K562 (cell line): ENCODE data around the gene GPR180. TPM values are rescaled to one million over a fixed set of nuclear protein-coding genes. Genes with fewer than 3 reads are reported as not detected.

Experiments
- ATAC-seq: fragments of 200-7000 bp; cut with Tn5 transposase; 3 replicates; pipeline ENCODE4 v1.9.1; 2020; ENCODE audit warnings: moderate library complexity
- BruUV-seq: library from RNA; stranded (reverse); fragments of 400-500 nt; replicated peaks from 2 replicates; lab custom pipeline; 2021; lab: Mats Ljungman, UMichigan
- CTCF ChIA-PET: fragments of 300-600 bp; formaldehyde crosslinking; extraction: SDS; loops from one replicate; lab custom pipeline; 2021; ENCODE audit warnings: low intra/inter-chr PET ratio; lab: Yijun Ruan, JAX
- POLR2A ChIA-PET: fragments of 300-600, 350-650 bp; sonication (Branson Sonifier 250); formaldehyde crosslinking; extraction: SDS; loops from one replicate; lab custom pipeline; 2021; ENCODE audit warnings: antibody characterized with exemption, inconsistent platforms; lab: Yijun Ruan, JAX
- DNase-seq, 4 experiments: peaks; one replicate each; pipeline versions ENCODE4 v3.0.0 to v3.0.0-alpha.2; 2011 to 2018; ENCODE audit warnings: low spot score in 3 of 4, mixed read lengths in 3 of 4; ENCODE audit errors: extremely low read depth in 1 of 4
- FAIRE-seq: peaks from 2 replicates; lab custom pipeline; 2011; peaks lifted over from hg19 to GRCh38; lab: Jason Lieb, UNC
- H2AFZ ChIP-seq: 2 replicates; pipeline ENCODE4 v1.6.0; 2011; ENCODE audit warnings: low read depth, low read length, control low read depth, inconsistent platforms
- H3K27ac ChIP-seq: fragments of 200-600 bp; 3 replicates; pipeline ENCODE4 v1.8.0; 2011; ENCODE audit warnings: low read depth, mild to moderate bottlenecking, control low read depth, inconsistent platforms, low read length, moderate library complexity, mixed read lengths; ENCODE audit errors: extremely low read depth
- H3K27me3 ChIP-seq, 2 experiments: fragments of 300-600 bp in 1 of 2; 2 replicates in 1 of 2; 3 replicates in 1 of 2; pipeline versions ENCODE4 v1.6.0 to v1.8.0; 2011; ENCODE audit warnings: inconsistent platforms in 2 of 2, low read length in 2 of 2, mild to moderate bottlenecking in 1 of 2, mixed read lengths in 1 of 2, moderate library complexity in 1 of 2; ENCODE audit not compliant: control insufficient read depth in 2 of 2, insufficient read depth in 2 of 2
- H3K36me3 ChIP-seq: fragments of 300-600 bp; 3 replicates; pipeline ENCODE4 v1.8.0; 2011; ENCODE audit warnings: mild to moderate bottlenecking, low read length, inconsistent platforms; ENCODE audit not compliant: control insufficient read depth, insufficient read depth
- H3K4me1 ChIP-seq, 2 experiments: fragments of 200-600 bp in 1 of 2; replicated peaks in 1 of 2; 2 replicates in 1 of 2; 3 replicates in 1 of 2; pipeline versions ENCODE4 v1.5.1 to v1.8.0; 2011; ENCODE audit warnings: inconsistent platforms in 2 of 2, low read length in 2 of 2, mild to moderate bottlenecking in 1 of 2, mixed read lengths in 1 of 2, moderate library complexity in 1 of 2; ENCODE audit not compliant: control insufficient read depth in 2 of 2, insufficient read depth in 2 of 2
- H3K4me2 ChIP-seq: 2 replicates; pipeline ENCODE4 v1.6.1; 2011; ENCODE audit warnings: low read length, control low read depth, inconsistent platforms, mixed read lengths; ENCODE audit not compliant: insufficient read depth
- H3K4me3 ChIP-seq: fragments of 200-600 bp; sonication (generic), shearing (Covaris generic); 2 replicates; pipeline ENCODE4 v1.5.1; 2016; ENCODE audit warnings: control low read depth, inconsistent platforms
- H3K79me2 ChIP-seq: fragments of 200-600 bp; 3 replicates; pipeline ENCODE4 v1.8.0; 2011; ENCODE audit warnings: low read length, inconsistent platforms; ENCODE audit not compliant: control insufficient read depth, insufficient read depth
- H3K9ac ChIP-seq, 2 experiments: 2 replicates each; pipeline versions ENCODE4 v1.6.0 to v1.6.1; 2011; ENCODE audit warnings: low read depth in 2 of 2, low read length in 2 of 2, control low read depth in 1 of 2, inconsistent platforms in 1 of 2, mild to moderate bottlenecking in 1 of 2, mixed read lengths in 1 of 2; ENCODE audit not compliant: insufficient read depth in 1 of 2
- H3K9me1 ChIP-seq: one replicate; pipeline ENCODE4 v1.6.0; 2011; ENCODE audit warnings: inconsistent platforms, mild to moderate bottlenecking, low read length, moderate library complexity; ENCODE audit not compliant: control insufficient read depth, insufficient read depth
- H3K9me3 ChIP-seq: replicated peaks from 2 replicates; pipeline ENCODE4 v1.5.1; 2011; ENCODE audit warnings: low read depth, low read length, inconsistent platforms; ENCODE audit not compliant: control insufficient read depth, insufficient read depth
- H4K20me1 ChIP-seq: replicated peaks from 2 replicates; pipeline ENCODE4 v1.6.1; 2011; ENCODE audit warnings: low read length, inconsistent platforms, mixed read lengths; ENCODE audit not compliant: control insufficient read depth, insufficient read depth
- CXXC5 ChIP-seq: fragments of 250-450 bp; sonication (Bioruptor Pico); IDR thresholded peaks from 2 replicates; pipeline ENCODE4 v1.8.0; 2022; ENCODE audit warnings: inconsistent platforms, mild to moderate bottlenecking, moderate library complexity
- E4F1 ChIP-seq: fragments of 250-450 bp; sonication (Bioruptor Pico); IDR thresholded peaks from 2 replicates; pipeline ENCODE4 v1.5.0; 2021; ENCODE audit warnings: mild to moderate bottlenecking, borderline replicate concordance
- EWSR1 ChIP-seq: fragments of 450-650 bp; IDR thresholded peaks from 2 replicates; pipeline ENCODE4 v1.6.1; 2018; ENCODE audit warnings: borderline replicate concordance, mild to moderate bottlenecking, low read depth, moderate library complexity; ENCODE audit not compliant: partially characterized antibody
- GABPA ChIP-seq: fragments of 200-800 bp; sonication (Bioruptor generic); conservative IDR thresholded peaks from 2 replicates; pipeline ENCODE4 v1.6.1; 2016; ENCODE audit warnings: low read depth, missing genetic modification characterization, missing compliant biosample characterization
- GTF2E2 ChIP-seq: fragments of 200-800 bp; sonication (Bioruptor generic); IDR thresholded peaks from 2 replicates; pipeline ENCODE4 v1.6.1; 2016; ENCODE audit warnings: missing genetic modification characterization, missing compliant biosample characterization
- HCFC1 ChIP-seq: IDR thresholded peaks from 2 replicates; pipeline ENCODE4 v1.6.1; 2012; ENCODE audit warnings: low read depth, low read length, improper control_type of control experiment
- HMGN3 ChIP-seq: IDR thresholded peaks from 2 replicates; pipeline ENCODE4 v1.6.1; 2011; ENCODE audit warnings: borderline replicate concordance, low read depth, mild to moderate bottlenecking, mixed read lengths, low read length; ENCODE audit not compliant: insufficient read length; ENCODE audit errors: extremely low read depth
- HNRNPLL ChIP-seq: fragments of 200-400 bp; formaldehyde crosslinking; IDR thresholded peaks from 2 replicates; pipeline ENCODE4 v1.6.1; 2017; ENCODE audit warnings: low read length, low read depth, mild to moderate bottlenecking; ENCODE audit not compliant: poor library complexity, severe bottlenecking
- MYC ChIP-seq, 2 experiments: fragments of 250-450 bp in 1 of 2; sonication (Bioruptor Pico) in 1 of 2; IDR thresholded peaks; 2 replicates each; pipeline versions ENCODE4 v1.5.1 to v1.6.1; 2012 to 2021; ENCODE audit warnings: low read depth in 2 of 2, borderline replicate concordance in 1 of 2, improper control_type of control experiment in 1 of 2, low read length in 1 of 2, mild to moderate bottlenecking in 1 of 2, moderate library complexity in 1 of 2
- SETDB1 ChIP-seq: IDR thresholded peaks from one replicate; pipeline ENCODE4 v1.6.1; 2012; ENCODE audit warnings: low read length, control low read depth, inconsistent platforms
- SIN3B ChIP-seq: fragments of 450-650 bp; IDR thresholded peaks from 2 replicates; pipeline ENCODE4 v1.6.1; 2017; ENCODE audit warnings: low read depth, mild to moderate bottlenecking, moderate library complexity
- SRSF7 ChIP-seq: fragments of 200-400 bp; formaldehyde crosslinking; optimal IDR thresholded peaks from 2 replicates; pipeline ENCODE3; 2017; ENCODE audit warnings: mild to moderate bottlenecking, low read depth, low read length
- WGBS: fragments of 100-300 bp; shearing (Covaris generic); methylation state at CpG from one replicate; pipeline ENCODE4 v1.1.6; 2016; ENCODE audit warnings: low coverage, mixed read lengths; ENCODE audit not compliant: insufficient coverage; ENCODE audit errors: missing lambda C conversion rate; 5-methylcytosine and 5-hydroxymethylcytosine counted together
- in situ Hi-C: fragments of 300-500 bp; cut with MboI; formaldehyde crosslinking; loops from 4 replicates; pipeline ENCODE4 v1.15.0; 2018; ENCODE audit warnings: inconsistent platforms, mixed read lengths
- intact Hi-C: fragments of 100-400 bp; cut with micrococcal nuclease; formaldehyde crosslinking; loops from 2 replicates; pipeline ENCODE4 v1.14.2; 2022
- polyA plus RNA-seq, 8 experiments: library from polyadenylated mRNA; depleted of rRNA in 4 of 8; stranded (reverse) in 5 of 8; unstranded in 3 of 8; fragments of >200 nt; fragmentation: Nextera tagmentation in 2 of 8; fragmentation: Illumina TruSeq in 1 of 8; extraction: Ambion mirVana in 2 of 8; extraction: Trizol in 1 of 8; gene quantifications; 2 replicates each; pipeline versions ENCODE4 v1.2.1 to v1.2.3, GENCODE V29; 2011 to 2014; ENCODE audit warnings: inconsistent platforms in 1 of 8, missing spikeins in 1 of 8
- total RNA-seq, 7 experiments: library from RNA; depleted of rRNA in 6 of 7; stranded (reverse); fragments of >200 nt in 6 of 7; fragmentation: Illumina TruSeq in 2 of 7; extraction: Trizol in 2 of 7; gene quantifications; 2 replicates each; pipeline versions ENCODE4 v1.2.1 to v1.2.3, GENCODE V29; 2011 to 2021; ENCODE audit warnings: low replicate concordance in 1 of 7
- TF ChIP-seq, protein P1 (sequence below): sonication (generic); formaldehyde crosslinking; IDR thresholded peaks from 2 replicates; pipeline ENCODE4 v1.8.0; 2022; ENCODE audit warnings: mild to moderate bottlenecking, missing genetic modification reagents

Gene GPR180
- total and polyA plus RNA-seq, 9 of the 15 experiments (the other 6 are each of a cell fraction or from before 2014, with no cell fraction given), result 0.77 to 4.1 (median 1.8) TPM

GRCh38 chr13:94595950-94596574, 5.6 kb upstream of the GPR180 start, which contains the start of gene TGDS:
Gene TGDS (minus strand): TSS chr13:94596152. CDS start chr13:94596136, 16 bp downstream.
- FAIRE-seq (peak; percentile 90), ATAC-seq (peak; percentile 97), DNase-seq (peak; percentile 82 to 95 (median 82))
- TSS peak; percentile 78 for BruUV-seq
- Histone ChIP-seq H3K36me3 (peaks cover 30% of the 10 kb centered on the region), H3K9me3 (peaks cover 5% of the 10 kb centered on the region), H2AFZ (peak within 1 kb of the TSS; percentile 96), H3K27ac (peak within 1 kb of the TSS; percentile 74), H3K4me2 (peak within 1 kb of the TSS; percentile 96), H4K20me1 (no peaks in the 10 kb centered on the region), H3K9ac (peak within 1 kb of the TSS; percentile 89 to 95), H3K27me3 (no peaks in the 10 kb centered on the region), H3K4me3 (peak within 1 kb of the TSS; percentile 66), H3K79me2 (peaks cover 37% of the 10 kb centered on the region), H3K4me1 (peaks cover 6 to 12% of the 10 kb centered on the region in 2 experiments; a peak in 3 of 5 replicates), H3K9me1 (no peaks in the 10 kb centered on the region)
- ChIA-PET CTCF (no interaction called here), POLR2A (interaction anchor here (0.8 to 1.0 kb wide), 3 partner anchors 9 to 24 kb away, joined by 3 to 5 read pairs (median 3); no protein-coding TSS in a partner anchor)
- 0% methylated on average over 25 of the region's 41 CpGs for WGBS
- in situ Hi-C loops (no loop called here), intact Hi-C loops (no loop called here)
- TF ChIP-seq GABPA (tag) (peak; percentile 69), SIN3B (0 out of 2 replicates have a peak, but pooled peaks have one; percentile 22), HNRNPLL (peak; percentile 95), HMGN3 (peak; percentile 35), CXXC5 (CRISPR knock-in tag) (peak; percentile 23; the same call in 1 of the 2 replicates), HCFC1 (peak; percentile 59; the same call in 1 of the 2 replicates), EWSR1 (no peak), SETDB1 (no peak), GTF2E2 (tag) (peak; percentile 62; the same call in 1 of the 2 replicates), SRSF7 (no peak), E4F1 (CRISPR knock-in tag) (peak; percentile 95), MYC (IDR thresholded peaks at IDR 0.05; ENCODE audit: low read depth, low read length) (peak; percentile 65; the same call in 1 of the 2 replicates), MYC (CRISPR knock-in tag; IDR thresholded peaks at IDR 0.05; ENCODE audit: borderline replicate concordance, low read depth) (no peak)
- TF ChIP-seq, protein P1, sequence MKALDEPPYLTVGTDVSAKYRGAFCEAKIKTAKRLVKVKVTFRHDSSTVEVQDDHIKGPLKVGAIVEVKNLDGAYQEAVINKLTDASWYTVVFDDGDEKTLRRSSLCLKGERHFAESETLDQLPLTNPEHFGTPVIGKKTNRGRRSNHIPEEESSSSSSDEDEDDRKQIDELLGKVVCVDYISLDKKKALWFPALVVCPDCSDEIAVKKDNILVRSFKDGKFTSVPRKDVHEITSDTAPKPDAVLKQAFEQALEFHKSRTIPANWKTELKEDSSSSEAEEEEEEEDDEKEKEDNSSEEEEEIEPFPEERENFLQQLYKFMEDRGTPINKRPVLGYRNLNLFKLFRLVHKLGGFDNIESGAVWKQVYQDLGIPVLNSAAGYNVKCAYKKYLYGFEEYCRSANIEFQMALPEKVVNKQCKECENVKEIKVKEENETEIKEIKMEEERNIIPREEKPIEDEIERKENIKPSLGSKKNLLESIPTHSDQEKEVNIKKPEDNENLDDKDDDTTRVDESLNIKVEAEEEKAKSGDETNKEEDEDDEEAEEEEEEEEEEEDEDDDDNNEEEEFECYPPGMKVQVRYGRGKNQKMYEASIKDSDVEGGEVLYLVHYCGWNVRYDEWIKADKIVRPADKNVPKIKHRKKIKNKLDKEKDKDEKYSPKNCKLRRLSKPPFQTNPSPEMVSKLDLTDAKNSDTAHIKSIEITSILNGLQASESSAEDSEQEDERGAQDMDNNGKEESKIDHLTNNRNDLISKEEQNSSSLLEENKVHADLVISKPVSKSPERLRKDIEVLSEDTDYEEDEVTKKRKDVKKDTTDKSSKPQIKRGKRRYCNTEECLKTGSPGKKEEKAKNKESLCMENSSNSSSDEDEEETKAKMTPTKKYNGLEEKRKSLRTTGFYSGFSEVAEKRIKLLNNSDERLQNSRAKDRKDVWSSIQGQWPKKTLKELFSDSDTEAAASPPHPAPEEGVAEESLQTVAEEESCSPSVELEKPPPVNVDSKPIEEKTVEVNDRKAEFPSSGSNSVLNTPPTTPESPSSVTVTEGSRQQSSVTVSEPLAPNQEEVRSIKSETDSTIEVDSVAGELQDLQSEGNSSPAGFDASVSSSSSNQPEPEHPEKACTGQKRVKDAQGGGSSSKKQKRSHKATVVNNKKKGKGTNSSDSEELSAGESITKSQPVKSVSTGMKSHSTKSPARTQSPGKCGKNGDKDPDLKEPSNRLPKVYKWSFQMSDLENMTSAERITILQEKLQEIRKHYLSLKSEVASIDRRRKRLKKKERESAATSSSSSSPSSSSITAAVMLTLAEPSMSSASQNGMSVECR (CRISPR knock-in tag), result peak; percentile 14; the same call in 1 of the 2 replicates
